ENCODE data around the gene DHX35. TPM values are rescaled to one million over a fixed set of nuclear protein-coding genes. Genes with fewer than 3 reads are reported as not detected.

The DHX35 gene
- total RNA-seq, 1 experiment from 2014 or later, result 29.5 TPM

- BruUV-seq (replicated peaks), result no TSS peak
- Histone ChIP-seq H3K9me3 (no peaks in the 10 kb centered on the region), H3K4me1 (peaks cover 15% of the 10 kb centered on the region), H3K36me3 (ENCODE audit: control insufficient read depth, insufficient read depth, low read length) (no peaks in the 10 kb centered on the region), H3K27me3 (replicated peaks; ENCODE audit: control insufficient read depth, insufficient read depth, low read length) (no peaks in the 10 kb centered on the region), H3K4me3 (ENCODE audit: low read depth, low read length) (no peak overlapping the region)
- Mint-ChIP-seq H3K4me3 (ENCODE audit: unreplicated experiment) (no peak overlapping the region), H3K36me3 (ENCODE audit: insufficient read depth, unreplicated experiment) (peaks cover 22% of the 10 kb centered on the region), H3K4me1 (ENCODE audit: low read depth, unreplicated experiment) (peaks cover 24% of the 10 kb centered on the region), H3K27me3 (ENCODE audit: insufficient read depth, unreplicated experiment) (no peaks in the 10 kb centered on the region), H3K27ac (ENCODE audit: unreplicated experiment) (peak overlapping the region; percentile 36), H3K9me3 (ENCODE audit: unreplicated experiment) (no peaks in the 10 kb centered on the region)
- TF ChIP-seq, protein P1, sequence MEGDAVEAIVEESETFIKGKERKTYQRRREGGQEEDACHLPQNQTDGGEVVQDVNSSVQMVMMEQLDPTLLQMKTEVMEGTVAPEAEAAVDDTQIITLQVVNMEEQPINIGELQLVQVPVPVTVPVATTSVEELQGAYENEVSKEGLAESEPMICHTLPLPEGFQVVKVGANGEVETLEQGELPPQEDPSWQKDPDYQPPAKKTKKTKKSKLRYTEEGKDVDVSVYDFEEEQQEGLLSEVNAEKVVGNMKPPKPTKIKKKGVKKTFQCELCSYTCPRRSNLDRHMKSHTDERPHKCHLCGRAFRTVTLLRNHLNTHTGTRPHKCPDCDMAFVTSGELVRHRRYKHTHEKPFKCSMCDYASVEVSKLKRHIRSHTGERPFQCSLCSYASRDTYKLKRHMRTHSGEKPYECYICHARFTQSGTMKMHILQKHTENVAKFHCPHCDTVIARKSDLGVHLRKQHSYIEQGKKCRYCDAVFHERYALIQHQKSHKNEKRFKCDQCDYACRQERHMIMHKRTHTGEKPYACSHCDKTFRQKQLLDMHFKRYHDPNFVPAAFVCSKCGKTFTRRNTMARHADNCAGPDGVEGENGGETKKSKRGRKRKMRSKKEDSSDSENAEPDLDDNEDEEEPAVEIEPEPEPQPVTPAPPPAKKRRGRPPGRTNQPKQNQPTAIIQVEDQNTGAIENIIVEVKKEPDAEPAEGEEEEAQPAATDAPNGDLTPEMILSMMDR (IDR thresholded peaks at IDR 0.05; ENCODE audit: insufficient read depth in 1 of 2, low read depth in 1 of 2, low read length in 1 of 2, severe bottlenecking in 1 of 2, unreplicated experiment in 1 of 2), result no peak
- POLR2A ChIA-PET, result interaction anchor here (0.6 to 1.3 kb wide), 3 partner anchors 20 to 498 kb away, joined by 5 to 10 read pairs (median 7); partner anchors contain the start of gene DHX35
- intact Hi-C loops (cut with micrococcal nuclease; ENCODE audit: unreplicated experiment), result no loop called here
- CTCF ChIA-PET, result no interaction called here
- no peak for DNase-seq
Observed at GRCh38 chr20:38982291-38982690, 20.1 kb downstream of the DHX35 start.

DNA sequence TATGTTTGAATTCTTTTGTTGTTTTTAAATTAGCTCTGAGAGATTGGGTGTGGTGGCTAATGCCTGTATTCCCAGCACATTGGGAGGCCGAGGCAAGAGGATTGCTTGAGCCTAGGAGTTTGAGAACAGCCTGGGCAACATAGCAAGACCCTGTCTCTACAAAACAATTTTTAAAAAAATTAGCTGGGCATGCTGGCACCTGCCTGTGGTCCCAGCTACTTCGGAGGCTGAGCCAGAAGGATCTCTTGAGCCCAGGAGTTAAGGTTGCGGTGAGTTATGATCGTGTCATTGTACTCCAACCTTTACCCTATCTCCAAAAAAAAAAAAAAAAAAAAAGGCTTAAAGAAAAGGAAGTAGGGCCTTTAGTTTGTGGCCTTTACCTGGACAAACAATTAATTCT lies 22.9 kb downstream of the DHX35 start:
- Mint-ChIP-seq H3K27ac (ENCODE audit: unreplicated experiment) (no peak overlapping the region), H3K4me3 (ENCODE audit: unreplicated experiment) (no peak overlapping the region), H3K4me1 (ENCODE audit: low read depth, unreplicated experiment) (peaks cover 24% of the 10 kb centered on the region), H3K36me3 (ENCODE audit: insufficient read depth, unreplicated experiment) (peaks cover 40% of the 10 kb centered on the region), H3K27me3 (ENCODE audit: insufficient read depth, unreplicated experiment) (no peaks in the 10 kb centered on the region), H3K9me3 (ENCODE audit: unreplicated experiment) (no peaks in the 10 kb centered on the region)
- 0 out of 2 replicates have a peak, but pooled peaks cover 1% of the 10 kb centered on the region for H3K36me3 ChIP-seq (ENCODE audit: control insufficient read depth, insufficient read depth, low read length)
- TF ChIP-seq, protein P1 (IDR thresholded peaks at IDR 0.05; ENCODE audit: insufficient read depth in 1 of 2, low read depth in 1 of 2, low read length in 1 of 2, severe bottlenecking in 1 of 2, unreplicated experiment in 1 of 2), result no peak
- DNase-seq, result no peak
- ChIA-PET POLR2A (interaction anchor here (2.1 kb wide), 1 partner anchor 23 kb away, joined by 6 read pairs; the partner anchor contains the start of gene DHX35), CTCF (no interaction called here)
- no peaks in the 10 kb centered on the region for H3K9me3 ChIP-seq
- H3K27me3 ChIP-seq (replicated peaks; ENCODE audit: control insufficient read depth, insufficient read depth, low read length), result no peaks in the 10 kb centered on the region
- peaks cover 15% of the 10 kb centered on the region for H3K4me1 ChIP-seq
- no peak overlapping the region for H3K4me3 ChIP-seq (ENCODE audit: low read depth, low read length)
- no TSS peak for BruUV-seq (replicated peaks)
- intact Hi-C loops (cut with micrococcal nuclease; ENCODE audit: unreplicated experiment), result no loop called here

- DNase-seq, result no peak
- intact Hi-C loops (cut with micrococcal nuclease; ENCODE audit: unreplicated experiment), result no loop called here
- Mint-ChIP-seq H3K27ac (ENCODE audit: unreplicated experiment) (no peak overlapping the region), H3K36me3 (ENCODE audit: insufficient read depth, unreplicated experiment) (peaks cover 40% of the 10 kb centered on the region), H3K4me3 (ENCODE audit: unreplicated experiment) (no peak overlapping the region), H3K4me1 (ENCODE audit: low read depth, unreplicated experiment) (peaks cover 24% of the 10 kb centered on the region), H3K9me3 (ENCODE audit: unreplicated experiment) (no peaks in the 10 kb centered on the region), H3K27me3 (ENCODE audit: insufficient read depth, unreplicated experiment) (no peaks in the 10 kb centered on the region)
- Histone ChIP-seq H3K4me3 (ENCODE audit: low read depth, low read length) (no peak overlapping the region), H3K36me3 (ENCODE audit: control insufficient read depth, insufficient read depth, low read length) (0 out of 2 replicates have a peak, but pooled peaks cover 1% of the 10 kb centered on the region), H3K4me1 (peaks cover 15% of the 10 kb centered on the region), H3K9me3 (no peaks in the 10 kb centered on the region), H3K27me3 (replicated peaks; ENCODE audit: control insufficient read depth, insufficient read depth, low read length) (no peaks in the 10 kb centered on the region)
- TF ChIP-seq, protein P1 (IDR thresholded peaks at IDR 0.05; ENCODE audit: insufficient read depth in 1 of 2, low read depth in 1 of 2, low read length in 1 of 2, severe bottlenecking in 1 of 2, unreplicated experiment in 1 of 2), result no peak
- POLR2A ChIA-PET, result interaction anchor here (0.9 to 2.1 kb wide), 2 partner anchors 11 to 24 kb away, joined by 6 read pairs; partner anchors contain the start of gene DHX35
- BruUV-seq (replicated peaks), result no TSS peak
- CTCF ChIA-PET, result no interaction called here
Observed at GRCh38 chr20:38985603-38986170, 23.5 kb downstream of the DHX35 start.

Measured in Caco-2 (cell line).